ENCODE measurements around the gene APOB. TPM values are rescaled to one million over a fixed set of nuclear protein-coding genes. Genes with fewer than 3 reads are reported as not detected.

Gene APOB
- total RNA-seq, 1 donor from 2014 or later, result 12.5 TPM

DNA sequence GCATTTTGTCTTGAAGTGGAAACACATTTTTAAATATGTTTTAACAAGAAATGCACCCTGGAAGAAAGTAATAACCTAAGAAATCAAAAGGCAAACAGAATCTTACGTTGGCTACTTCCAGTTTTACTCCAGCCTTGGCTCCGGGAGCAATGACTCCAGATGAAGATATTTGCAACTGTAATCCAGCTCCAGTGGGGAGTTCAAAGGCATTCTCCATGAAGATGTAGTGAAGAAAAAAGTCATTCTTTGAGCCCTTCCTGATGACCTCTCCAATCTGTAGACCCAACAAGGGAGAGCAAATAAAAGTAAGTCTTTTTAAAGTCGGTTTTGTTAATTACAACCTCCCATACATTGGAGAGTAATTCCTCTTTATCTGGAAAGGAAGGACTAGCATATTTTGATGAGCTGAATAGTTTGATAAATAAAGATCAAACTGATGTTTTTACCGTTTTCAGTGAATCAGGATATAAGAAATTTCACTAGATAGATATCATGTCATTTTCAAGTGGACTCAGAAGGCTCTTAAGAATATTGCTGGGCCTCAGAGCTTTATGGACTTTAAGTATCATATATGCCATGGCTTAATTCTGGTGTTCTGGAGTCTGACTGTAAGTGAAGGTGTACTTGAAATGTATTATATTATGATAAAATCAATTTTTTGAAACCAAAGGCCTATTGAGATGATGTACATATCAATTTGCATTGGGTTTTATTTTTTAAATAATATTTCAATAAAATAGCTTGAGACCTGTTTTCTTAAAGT is 20.3 kb downstream of the APOB start:
- intact Hi-C loops (cut with DNase I), result no loop called here
- ATAC-seq (no peak), DNase-seq (ENCODE audit: missing footprints) (no peak)

DNA sequence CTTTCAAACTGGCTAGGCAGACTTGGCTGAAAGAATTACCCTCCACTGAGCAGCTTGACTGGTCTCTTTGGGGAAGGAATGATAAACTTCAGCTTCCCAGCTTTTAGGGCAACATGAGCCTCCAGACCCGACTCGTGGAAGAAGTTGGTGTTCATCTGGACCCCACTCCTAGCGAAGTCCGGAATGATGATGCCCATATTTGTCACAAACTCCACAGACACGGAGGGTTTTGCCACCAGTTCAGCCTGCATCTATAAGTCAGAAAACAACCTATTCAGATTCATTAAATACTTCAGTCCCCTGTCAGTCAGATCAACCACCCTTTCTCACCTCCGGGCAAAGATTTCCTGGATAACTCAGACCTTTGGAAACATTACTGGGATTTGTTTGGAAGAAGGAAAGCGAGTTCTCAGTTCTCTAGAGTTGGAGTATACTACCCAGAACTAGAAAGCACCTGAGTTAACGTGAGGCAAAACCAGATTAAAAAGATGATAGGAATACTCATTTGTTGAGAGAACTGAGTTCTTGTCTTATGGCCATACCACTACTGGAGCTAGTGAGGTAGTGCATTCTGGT is 21.0 kb downstream of the APOB start:
- intact Hi-C loops (cut with DNase I), result no loop called here
- ATAC-seq (no peak), DNase-seq (ENCODE audit: missing footprints) (no peak)

DNA sequence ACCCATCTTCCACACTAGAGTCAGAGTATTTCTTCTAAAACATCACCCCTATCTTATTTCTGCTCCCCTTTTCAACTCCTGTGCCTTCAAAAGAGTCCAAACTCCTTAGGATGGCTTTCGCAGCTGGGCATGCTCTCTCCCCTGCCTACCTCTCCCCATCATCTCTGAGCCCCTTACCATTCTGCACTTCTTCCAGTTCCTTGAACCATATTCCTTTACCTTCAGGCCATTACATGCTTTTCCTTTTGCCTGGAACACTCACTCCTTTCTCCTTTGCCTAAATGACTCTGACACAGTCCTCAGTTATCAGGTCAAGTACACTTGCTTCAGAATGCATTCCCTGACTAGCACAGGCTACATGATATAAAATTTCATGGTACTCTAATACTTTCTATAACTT is 22.4 kb downstream of the APOB start:
- intact Hi-C loops (cut with DNase I), result no loop called here
- ATAC-seq (no peak), DNase-seq (ENCODE audit: missing footprints) (no peak)

DNA sequence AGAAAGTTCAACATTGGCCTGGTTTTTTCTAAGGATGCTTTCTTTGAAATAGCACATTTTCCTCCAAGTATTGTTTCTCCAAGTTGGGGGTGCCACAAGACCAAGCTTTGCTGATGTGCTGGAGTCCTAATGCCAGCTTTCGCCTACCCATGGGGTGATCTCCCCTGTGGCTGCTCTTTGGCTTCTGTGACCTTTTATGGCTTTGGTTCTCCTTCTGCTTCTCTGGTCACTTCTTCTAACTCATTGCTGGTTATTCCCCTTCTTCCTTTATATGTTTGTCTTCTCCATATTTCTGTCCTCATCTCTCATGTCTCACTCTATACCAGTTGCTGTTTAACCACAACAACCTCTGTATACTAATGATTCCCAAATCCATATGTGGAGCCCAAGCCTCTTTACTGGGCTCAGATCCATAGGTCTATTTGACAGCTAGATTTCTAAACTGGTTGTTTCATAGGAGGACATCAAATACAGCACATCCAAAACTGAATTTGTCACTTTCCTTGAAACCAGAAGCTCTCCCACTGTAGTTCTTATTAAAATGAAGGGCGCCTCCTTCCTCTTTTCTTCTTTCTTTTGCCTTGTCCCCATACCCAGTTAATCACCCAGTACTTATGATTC is 23.1 kb downstream of the APOB start:
- no peak for ATAC-seq

GRCh38 chr2:21020031-21020667 is 23.7 kb downstream of the APOB start:
- DNase-seq (ENCODE audit: missing footprints) (no peak), ATAC-seq (no peak)
- intact Hi-C loops (cut with DNase I), result no loop called here

More for the DNA sequence above, 23.1 kb downstream of the APOB start:
- DNase-seq (ENCODE audit: missing footprints), result no peak
- intact Hi-C loops (cut with DNase I), result no loop called here

- intact Hi-C loops (cut with DNase I), result no loop called here
- no peak for DNase-seq (ENCODE audit: missing footprints)
- ATAC-seq, result no peak
Observed at GRCh38 chr2:21019678-21020021, 24.2 kb downstream of the APOB start.

DNA sequence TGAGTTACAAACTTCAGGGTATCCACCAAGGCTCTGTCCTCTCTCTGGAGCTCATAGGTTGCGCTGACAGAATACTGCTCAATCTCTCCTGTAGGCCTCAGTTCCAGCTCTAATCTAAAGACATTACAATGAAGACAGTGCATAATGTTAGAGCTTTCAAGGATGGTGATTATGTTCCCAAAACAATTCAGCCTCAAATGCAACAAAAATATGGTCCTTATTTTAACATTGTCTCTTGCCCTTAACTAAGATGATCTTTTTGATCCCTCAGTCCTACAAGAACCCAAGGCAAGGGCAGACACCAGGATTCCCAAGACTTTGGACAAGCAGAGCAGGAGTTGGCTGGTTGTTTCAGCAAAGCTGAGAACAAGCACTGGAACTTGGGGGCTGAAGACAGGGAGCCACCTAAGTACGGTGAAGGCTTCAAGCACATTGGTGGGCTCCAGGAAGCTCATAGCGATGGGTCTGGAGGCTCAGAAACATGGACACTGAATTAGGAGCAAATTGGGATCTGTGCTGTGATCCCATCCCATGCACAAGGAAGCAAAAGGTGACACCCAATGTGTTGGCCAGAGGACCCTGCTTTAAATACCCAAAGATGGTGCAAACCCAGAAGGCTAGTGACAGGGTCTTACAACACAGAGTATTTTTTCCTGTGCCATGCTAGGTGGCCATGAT is 24.7 kb downstream of the APOB start:
- ATAC-seq (no peak), DNase-seq (ENCODE audit: missing footprints) (no peak)
- intact Hi-C loops (cut with DNase I), result no loop called here

DNA sequence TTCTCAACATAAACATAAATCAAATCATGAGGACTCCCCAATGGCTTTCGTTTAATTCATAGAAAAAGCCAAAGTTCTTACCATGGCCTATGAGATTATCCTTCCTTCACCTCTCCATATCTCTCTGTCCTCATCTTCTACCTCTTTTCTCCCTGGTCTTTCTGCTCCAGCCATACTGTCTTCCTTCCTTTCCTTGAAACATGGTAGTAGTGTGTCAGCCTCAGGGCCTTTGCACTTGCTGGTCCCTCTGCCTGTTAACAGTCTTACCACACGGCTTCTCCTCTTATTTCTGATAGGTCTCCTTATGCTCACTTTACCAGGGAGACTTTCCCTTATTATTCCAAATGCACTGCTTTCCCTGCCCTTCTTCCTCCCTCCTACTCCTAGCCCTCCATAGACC is 25.6 kb downstream of the APOB start:
- intact Hi-C loops (cut with DNase I), result no loop called here
- no peak for ATAC-seq
- no peak for DNase-seq (ENCODE audit: missing footprints)

- no peak for ATAC-seq
- no peak for DNase-seq (ENCODE audit: missing footprints)
- intact Hi-C loops (cut with DNase I), result no loop called here
Observed at GRCh38 chr2:21017748-21018276, 26.1 kb downstream of the APOB start.

GRCh38 chr2:21015281-21015645 is 28.6 kb downstream of the APOB start:
- intact Hi-C loops (cut with DNase I), result no loop called here
- no peak for ATAC-seq
- DNase-seq (ENCODE audit: missing footprints), result no peak

- DNase-seq (ENCODE audit: missing footprints) (no peak), ATAC-seq (no peak)
- intact Hi-C loops (cut with DNase I), result no loop called here
Observed at GRCh38 chr2:21014364-21015280, 29.3 kb downstream of the APOB start.

DNA sequence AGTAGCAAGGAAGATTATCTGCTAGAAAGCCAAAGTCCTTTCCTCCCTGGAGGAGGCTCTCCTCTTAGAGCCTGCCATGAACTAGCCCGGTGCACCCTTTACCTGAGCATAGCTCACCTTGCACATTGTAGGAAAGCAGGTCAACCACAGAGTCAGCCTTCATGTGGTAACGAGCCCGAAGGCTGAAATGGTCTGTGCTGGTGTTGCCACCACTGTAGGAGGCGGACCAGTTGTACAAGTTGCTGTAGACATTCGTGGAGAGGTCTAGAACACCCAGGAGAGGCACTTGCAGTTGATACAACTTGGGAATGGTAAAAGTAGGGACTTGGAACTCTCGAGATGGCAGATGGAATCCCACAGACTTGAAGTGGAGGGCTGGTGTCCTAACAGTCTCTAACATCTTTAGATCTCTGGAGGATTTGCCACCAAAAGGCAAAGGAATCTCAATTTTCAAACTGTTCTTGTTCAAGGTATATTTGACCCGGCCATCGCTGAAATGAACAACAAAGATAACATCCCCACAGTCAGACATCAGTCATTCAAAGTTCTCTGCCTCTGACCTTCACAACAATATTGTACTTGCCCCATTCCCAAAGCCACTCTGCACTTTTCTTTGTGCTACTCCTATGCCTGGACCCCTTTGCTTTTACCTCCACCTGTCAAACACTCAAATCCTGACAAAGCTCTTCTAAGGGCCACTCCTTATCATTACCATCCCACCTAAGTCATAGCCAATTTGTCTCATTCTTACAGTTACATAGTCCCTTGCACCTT is 30.6 kb downstream of the APOB start:
- intact Hi-C loops (cut with DNase I), result no loop called here
- ATAC-seq, result no peak

DNA sequence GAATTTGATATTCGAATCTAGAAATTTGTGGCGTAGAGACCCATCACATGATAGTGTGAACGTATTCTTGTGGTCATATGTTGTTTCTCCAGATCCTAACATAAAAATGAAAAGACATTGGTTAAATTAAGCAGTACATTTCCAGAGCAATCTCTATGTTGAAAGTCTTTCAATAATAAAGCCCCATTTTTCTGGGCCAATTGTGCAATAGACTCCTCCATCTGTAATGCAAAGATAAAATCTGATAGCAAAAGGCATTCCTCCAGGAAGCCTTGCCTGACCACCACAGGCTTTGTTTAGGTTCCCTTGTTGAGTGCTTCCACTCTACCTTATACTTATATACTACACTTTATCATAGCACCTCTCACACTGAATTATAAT is 31.3 kb downstream of the APOB start:
- ATAC-seq (no peak), DNase-seq (ENCODE audit: missing footprints) (no peak)
- intact Hi-C loops (cut with DNase I), result no loop called here

More for the DNA sequence above, 30.6 kb downstream of the APOB start:
- DNase-seq (ENCODE audit: missing footprints), result no peak

DNA sequence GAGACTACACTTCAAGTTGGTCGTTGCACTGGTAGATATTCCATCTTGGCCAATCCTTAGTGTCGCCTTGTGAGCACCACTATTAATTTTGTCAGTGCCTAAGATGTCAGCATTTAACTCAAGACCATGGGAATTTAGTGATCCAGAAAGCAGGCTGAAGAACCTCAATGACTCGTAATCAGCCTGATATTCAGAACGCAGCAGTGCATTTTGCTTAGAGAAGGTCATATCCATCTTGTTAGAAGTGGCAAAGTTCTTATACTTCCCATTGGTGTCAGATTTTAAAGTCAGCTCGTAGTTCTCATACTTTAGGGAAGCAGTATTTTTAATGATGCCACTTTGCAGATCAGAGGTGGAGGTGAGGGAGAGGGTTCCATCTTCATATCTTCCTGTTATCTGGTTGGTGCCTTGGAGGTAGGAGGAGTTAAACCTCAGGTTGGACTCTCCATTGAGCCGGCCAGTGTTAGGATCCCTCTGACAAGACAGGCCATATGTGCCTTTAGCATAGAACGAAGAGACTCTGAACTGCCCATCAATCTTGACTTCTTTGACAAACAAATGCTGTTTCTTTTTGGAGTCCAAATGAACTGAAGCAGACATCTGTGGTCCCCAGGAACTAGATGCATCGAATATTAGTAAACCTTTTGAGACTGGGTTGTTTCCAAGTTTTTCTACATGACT is 31.9 kb downstream of the APOB start:
- intact Hi-C loops (cut with DNase I), result no loop called here
- ATAC-seq, result no peak

DNA sequence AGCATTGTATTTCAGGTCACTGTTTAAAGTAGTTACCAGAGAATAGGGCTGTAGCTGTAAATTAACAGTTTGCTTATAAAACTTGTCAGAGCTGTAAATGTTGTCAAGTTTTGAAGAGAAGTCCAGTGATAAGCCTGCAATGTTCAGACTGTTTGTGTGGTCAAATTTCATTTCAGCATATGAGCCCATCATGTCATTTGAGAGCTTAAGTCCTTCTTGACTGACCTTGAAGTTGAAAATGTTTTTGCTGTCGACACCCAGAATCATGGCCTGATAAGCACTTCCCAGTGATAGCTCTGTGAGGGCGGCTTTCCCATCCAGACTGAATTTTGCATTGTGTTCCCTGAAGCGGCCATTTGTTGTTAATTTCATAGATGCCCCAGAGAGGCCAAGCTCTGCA is 32.4 kb downstream of the APOB start:
- DNase-seq (ENCODE audit: missing footprints) (no peak), ATAC-seq (no peak)
- intact Hi-C loops (cut with DNase I), result no loop called here

More for the DNA sequence above, 31.9 kb downstream of the APOB start:
- no peak for DNase-seq (ENCODE audit: missing footprints)

- intact Hi-C loops (cut with DNase I), result no loop called here
- DNase-seq (ENCODE audit: missing footprints) (no peak), ATAC-seq (peak; percentile 28)
Observed at GRCh38 chr2:21010813-21011439, 32.9 kb downstream of the APOB start.

Measured in Right ventricle myocardium inferior (tissue), 1 donor.